GM12892 (cell line): Measurements from ENCODE around the gene ESPNL.

Experiments used
- POLR2A ChIP-seq: IDR thresholded peaks from 2 replicates; pipeline ENCODE4 v1.6.1; 2011; ENCODE audit warnings: low read depth, low read length, control low read depth
- TAF1 ChIP-seq: IDR thresholded peaks from 2 replicates; pipeline ENCODE4 v1.6.1; 2011; ENCODE audit warnings: low read depth, mild to moderate bottlenecking, control low read depth, low read length, borderline replicate concordance

DNA sequence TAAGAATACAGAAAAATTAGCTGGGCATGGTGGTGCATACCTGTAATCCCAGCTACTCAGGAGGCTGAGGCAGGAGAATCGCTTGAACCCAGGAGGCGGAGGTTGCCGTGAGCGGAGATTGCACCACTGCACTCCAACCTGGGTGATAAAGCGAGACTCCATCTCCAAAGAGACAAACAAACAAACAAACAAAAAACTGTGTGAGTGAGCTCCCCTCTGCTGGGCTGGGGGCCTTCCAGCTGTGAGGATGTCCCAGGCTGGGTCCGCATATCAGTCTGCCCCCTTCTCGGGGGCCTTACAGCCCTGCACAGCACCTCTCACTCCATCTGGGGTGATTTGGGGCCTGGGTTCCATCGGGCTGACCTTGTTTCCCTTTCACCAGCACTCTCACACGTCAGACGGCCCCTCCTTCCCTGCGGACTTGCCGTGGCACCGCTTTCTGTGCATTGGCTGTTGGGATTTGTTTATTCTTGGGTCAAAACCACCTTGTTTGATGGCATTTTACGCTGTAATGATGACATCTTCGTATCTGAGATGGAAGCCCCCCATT lies 35.5 kb downstream of the ESPNL start:
- no peak for TF ChIP-seq POLR2A
- TF ChIP-seq TAF1: no peak
